ENCODE measurements around the gene TIPARP.

GRCh38 chr3:156742401-156742800, 68.0 kb downstream of the TIPARP start:
- TF ChIP-seq CTCF (conservative IDR thresholded peaks at IDR 0.05; ENCODE audit: low read depth, low read length) (no peak), EZH2 (IDR thresholded peaks at IDR 0.05; ENCODE audit: borderline replicate concordance, low read depth, low read length, poor library complexity, severe bottlenecking) (no peak)

All from A673 (cell line).